Gastrocnemius medialis (tissue), 4 donors: ENCODE measurements around the gene TMEM106A.

Experiments used
- CTCF ChIP-seq, 5 experiments: fragments of 450-650 bp in 3 of 5; fragments of 200-600 bp in 2 of 5; sonication (generic) in 2 of 5; IDR thresholded peaks in 4 of 5; conservative IDR thresholded peaks in 1 of 5; 1 replicate in 4 of 5; 2 replicates in 1 of 5; pipeline ENCODE4 v1.5.1; 2016 to 2019; ENCODE audit warnings: antibody characterized with exemption in 5 of 5, mild to moderate bottlenecking in 3 of 5, moderate library complexity in 3 of 5
- POLR2A ChIP-seq, 2 donors: fragments of 450-650 bp; IDR thresholded peaks; one replicate each; pipeline ENCODE4 v1.6.1; 2017; ENCODE audit warnings: antibody characterized with exemption in 2 of 2, mild to moderate bottlenecking in 2 of 2, moderate library complexity in 2 of 2

- TF ChIP-seq CTCF (IDR thresholded peaks at IDR 0.05 in 4 of 5, conservative IDR thresholded peaks at IDR 0.05 in 1 of 5) (no peak), POLR2A (IDR thresholded peaks at IDR 0.05) (no peak)
Observed at GRCh38 chr17:43219746-43220380, 8.2 kb downstream of the TMEM106A start.
